UCSD-AML1 (cell line): Measurements from ENCODE around the gene GRK5.

ENCODE experiments used
- DNase-seq: peaks from one replicate; lab custom pipeline; 2025; ENCODE audit not compliant: unreplicated experiment; lab: John Stamatoyannopoulos, UW

The GRK5 gene

DNA sequence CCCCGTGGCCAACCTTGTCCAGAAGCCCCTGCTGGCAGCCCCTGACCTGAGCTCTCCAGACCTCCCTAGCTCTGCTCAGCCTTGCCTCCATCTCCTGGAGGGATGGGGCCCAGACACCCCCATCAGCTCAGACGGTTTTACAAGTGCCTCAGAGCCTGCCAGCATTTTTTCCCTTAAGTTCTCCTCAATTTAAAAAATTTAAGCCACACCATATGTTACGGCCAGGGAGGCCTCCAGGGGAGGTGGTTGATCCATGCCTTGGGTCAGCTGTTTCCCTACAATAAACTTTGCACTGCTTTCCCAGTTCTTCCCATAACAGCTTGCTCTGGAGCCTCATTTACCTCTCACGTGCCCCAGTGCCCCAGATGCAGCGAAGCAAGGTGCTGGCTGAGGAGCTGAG, 191.6 kb downstream of the GRK5 start:
- DNase-seq, result no peak

DNA sequence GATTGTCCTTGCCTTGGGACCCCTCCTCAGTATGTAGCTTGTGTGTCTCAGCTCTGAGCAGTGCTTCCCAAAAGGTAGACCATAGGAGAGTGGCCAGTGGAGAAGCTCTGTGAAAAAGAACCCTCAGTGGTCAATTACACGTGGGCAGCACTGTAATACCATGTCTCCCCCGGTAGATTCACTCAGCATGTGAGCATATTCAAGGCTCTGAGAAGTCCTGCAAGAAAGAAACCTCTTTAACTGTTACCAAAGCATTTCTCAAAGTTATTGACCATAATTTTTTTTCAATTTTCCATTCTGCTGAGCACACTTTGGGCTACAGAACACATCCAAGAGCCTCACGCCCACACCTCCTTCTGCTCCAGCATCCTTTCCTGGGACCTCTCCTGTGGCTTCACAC, 192.1 kb downstream of the GRK5 start:
- no peak for DNase-seq

DNA sequence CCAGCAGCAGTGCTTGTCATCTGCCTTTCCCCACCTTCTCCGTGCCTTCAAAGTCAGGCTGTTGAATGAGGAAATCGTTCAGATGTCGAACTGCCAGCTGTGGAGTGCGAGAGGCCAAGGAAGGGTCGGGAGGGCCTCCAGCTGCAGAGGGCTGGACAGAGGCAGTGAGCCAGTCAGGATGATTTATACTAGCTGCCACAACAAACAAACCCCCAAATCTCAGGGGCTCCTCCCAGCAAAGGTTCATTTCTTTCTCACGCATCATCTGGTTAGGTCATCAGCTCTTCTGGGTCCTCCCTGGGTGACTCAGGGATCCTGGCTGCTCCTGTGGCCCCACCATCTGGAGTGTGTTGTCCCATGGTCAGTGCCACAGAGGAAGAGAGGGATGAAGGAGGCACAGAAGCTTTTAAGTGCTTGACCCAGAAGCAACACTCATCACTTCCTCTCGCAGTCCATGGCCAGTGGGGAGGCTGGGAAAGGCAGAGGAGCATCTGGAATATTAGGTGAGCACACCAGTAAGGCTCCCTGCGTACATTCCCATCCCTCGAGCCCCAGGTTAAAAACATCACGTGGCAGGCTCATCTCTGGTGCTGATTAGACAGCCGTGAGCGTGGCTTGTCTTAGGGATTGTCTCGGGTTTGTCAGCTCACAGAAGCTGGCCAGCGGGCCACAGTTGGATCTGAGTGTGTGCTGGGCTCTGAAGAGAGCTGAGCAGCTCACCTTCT, 194.5 kb downstream of the GRK5 start:
- no peak for DNase-seq

DNA sequence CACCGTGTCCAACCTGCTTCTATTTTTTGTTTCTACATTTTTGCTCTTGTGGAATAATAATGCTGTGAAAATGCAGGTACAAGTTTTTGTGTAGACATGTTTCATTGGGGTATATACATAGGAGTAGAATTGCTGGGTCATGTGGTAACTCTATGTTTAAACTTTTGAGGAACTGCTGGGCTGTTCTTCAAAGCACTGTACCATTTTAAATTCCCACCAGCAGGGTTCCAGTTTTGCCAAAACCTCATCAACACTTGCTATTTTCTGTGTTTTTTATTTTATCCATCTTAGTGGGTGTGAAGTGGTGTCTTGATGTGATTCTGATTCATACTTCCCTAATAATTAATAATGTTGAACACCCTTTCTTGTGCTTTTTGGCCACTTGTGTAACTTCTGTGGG, 196.6 kb downstream of the GRK5 start:
- no peak for DNase-seq

DNA sequence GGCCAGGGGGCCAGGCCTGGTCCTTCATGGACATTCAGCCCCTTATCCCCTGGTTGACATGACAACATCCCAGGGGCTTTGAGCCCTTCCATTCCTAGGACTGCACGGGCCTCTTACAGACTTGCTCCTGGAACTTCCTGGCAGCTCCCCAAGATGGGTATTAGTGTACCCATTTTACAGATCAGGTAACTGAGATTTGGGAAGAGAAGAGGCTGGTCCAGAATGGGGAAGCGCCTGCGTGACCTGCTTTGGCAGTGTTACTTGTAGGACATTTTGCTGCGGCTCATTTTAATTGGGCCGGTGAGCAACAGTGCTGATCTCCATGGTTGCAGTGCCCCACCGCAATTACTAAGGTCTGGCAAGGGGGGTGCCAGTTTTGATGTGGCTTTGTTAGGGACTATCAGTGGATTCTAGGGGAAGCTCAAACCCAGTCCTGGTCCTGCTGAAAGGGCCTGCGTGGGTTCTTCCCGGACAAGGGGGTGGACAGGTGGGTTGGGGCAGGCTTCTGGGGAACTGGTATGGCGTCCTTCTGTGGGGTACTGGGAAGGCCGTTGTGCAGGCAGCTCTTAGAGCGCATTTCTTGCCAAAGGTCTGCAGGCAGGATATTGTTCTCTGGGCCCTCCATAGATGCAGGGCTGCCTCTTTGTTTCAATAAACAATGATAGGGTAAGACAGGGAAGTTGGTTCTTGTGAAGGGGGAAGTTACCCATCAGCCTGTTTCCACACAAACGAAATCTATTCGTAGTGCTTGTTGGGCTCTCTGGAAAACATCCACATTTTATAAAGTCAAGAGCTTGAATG, 197.5 kb downstream of the GRK5 start:
- no peak for DNase-seq

DNA sequence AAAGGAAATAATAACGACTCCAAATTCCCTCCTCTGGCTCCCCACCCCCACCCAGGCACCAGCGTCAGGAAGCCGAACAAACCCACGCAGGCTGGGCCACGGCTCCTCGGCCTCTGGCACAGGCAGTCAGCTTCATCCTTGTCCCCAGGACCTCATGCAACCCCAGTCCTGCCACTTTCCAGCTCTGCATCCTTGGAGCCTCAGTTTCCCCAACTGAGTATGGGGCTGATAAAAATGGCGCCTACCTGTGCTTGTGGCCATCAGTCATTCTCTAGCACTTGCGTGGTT, 198.1 kb downstream of the GRK5 start:
- DNase-seq, result no peak

DNA sequence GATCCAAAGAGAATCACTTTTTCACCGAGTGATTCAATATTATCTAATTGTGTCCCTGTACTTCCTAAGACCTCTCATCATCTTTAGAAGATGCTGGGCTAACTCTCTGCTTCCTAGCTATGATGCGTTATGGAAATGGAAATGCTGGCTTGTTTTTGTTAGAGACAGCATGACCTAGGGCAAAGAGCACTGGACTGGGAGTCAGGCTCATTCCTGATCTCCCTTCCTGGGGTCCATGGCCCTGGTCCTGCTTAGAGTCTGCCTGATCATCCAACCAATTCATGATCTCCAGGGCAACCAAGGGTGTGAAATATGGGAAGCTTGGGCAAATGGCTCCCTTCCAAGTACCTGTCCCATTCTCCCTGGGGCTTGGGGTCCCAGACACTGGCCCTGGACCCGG, 198.8 kb downstream of the GRK5 start:
- no peak for DNase-seq

DNA sequence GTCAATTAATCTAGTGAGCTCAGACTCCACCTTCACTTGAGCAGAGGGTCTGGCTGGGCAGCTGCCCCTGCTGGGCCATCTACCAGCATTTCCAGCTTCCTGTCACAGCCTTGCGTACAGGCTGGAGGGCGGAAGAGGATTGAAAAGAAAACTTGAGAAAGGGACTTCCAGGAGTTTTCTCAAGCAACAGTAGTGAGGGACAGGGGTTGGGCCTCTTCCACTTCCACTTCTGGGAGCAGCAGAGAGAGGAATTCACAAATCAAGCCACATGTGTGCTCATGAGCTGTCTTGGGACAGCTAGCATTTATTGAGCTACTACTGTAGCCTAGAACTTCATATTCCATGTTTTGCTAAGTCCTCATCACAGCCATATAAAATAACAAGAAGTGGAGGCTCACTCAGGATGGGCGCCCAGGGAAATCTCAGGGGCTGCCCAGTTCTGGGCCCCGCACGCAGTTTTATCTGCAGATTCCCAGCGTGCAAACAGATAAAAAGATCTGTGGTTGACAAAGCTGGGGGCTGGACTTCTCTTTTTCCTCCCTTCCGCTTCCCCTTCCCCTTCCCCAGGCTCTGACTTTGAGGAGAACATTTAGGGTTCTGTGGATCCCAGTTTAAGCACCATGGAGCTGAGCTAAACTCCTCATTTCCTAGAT, 199.4 kb downstream of the GRK5 start:
- DNase-seq, result no peak

DNA sequence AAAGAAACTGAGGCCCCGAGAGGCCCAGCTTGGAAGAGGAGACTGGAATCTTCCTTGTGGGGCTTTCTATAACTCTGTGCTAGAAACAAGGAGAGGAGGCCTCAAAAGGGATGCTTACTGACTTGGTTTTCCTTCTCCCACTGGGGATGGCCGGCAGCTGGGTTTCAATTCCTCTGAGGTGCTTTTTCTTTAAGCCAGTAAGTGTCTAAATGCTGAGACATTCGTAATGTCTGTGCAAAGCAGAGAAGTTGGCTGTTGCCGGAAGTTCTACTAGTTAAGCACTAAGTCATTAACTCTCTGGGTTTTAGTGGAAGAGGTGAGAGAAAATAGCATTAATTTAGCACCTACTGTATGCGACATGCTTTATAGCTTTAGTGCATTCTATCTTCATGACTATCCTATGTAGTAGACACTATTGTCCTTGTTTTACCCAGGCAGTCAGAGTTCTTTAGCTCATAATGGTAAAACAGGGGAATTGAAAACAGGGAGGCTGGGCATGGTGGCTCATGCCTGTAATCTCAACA, 199.9 kb downstream of the GRK5 start:
- no peak for DNase-seq

DNA sequence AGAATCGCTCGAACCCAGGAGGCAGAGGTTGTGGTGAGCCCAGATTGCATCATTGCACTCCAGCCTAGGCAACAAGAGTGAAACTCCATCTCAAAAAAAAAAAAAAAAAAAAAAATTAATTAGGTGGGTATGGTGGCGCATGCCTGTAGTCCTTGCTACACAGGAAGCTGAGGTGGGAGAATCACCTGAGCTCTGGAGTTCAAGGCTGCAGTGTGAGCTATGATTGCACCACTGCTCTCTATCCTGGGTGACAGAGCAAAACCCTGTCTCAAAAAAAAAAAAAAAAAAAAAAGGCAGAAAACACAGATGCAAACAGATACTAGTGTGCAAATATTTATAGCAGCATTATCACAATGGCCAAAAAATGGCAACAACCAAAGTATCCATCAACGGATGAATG, 200.7 kb downstream of the GRK5 start:
- no peak for DNase-seq

DNA sequence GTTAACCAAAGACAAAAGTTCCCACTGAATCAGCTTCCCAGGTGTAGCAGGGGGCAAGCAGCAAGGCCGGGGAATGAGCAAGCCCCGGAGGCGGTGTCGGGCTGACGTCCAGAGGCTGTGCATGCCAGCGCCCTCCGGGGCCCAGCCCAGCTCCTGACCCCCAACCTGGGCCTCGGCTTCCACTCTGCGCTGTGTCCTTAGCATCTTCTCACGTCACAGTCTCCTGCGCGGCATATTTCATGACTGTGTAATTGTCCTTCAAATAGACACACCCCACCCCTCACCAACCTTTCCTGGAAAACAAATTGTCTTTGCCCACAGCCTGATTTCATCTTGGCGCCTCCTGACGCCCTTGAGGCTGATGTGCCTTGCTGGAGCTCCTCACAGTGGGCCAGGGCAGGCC, 201.6 kb downstream of the GRK5 start:
- no peak for DNase-seq

DNA sequence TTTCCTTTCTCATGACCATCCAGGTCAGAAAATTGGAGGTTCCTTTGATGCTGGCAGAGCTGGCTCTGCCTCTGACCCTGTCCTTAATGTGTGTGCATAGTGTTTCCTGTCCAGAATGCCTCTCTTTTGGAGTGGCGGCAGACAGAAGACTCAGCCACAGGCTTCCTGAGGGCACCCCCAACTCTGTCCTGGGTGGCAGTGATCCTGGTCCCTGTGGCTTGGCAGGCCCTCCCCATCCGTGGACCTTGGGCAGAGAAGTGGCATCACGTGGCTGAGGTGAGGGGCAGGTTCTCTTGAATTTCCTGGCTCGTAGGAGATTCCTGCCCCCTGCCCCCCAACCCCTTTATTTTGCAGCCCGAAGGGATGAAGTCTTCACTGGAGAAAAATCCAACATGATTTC, 202.0 kb downstream of the GRK5 start:
- DNase-seq, result no peak

DNA sequence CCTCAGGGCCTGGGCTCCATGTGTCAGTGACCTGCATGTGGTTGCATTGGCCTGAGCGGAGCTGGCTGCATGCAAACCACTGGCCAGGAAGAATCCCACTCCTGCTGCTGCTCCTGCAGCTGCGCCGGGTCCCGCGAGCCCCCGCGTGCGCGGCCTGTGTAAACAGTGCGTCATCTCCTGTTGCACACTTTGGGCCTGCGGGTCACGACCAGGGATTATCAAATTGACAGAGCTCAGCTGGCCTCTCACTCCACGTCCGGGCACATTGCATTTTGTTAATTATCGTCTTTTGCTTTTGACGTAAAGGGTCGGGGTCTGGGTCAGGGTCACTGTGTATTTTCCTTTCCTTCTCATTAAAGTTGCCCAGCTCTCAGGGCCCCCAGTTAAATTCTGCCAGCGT, 202.5 kb downstream of the GRK5 start:
- no peak for DNase-seq

DNA sequence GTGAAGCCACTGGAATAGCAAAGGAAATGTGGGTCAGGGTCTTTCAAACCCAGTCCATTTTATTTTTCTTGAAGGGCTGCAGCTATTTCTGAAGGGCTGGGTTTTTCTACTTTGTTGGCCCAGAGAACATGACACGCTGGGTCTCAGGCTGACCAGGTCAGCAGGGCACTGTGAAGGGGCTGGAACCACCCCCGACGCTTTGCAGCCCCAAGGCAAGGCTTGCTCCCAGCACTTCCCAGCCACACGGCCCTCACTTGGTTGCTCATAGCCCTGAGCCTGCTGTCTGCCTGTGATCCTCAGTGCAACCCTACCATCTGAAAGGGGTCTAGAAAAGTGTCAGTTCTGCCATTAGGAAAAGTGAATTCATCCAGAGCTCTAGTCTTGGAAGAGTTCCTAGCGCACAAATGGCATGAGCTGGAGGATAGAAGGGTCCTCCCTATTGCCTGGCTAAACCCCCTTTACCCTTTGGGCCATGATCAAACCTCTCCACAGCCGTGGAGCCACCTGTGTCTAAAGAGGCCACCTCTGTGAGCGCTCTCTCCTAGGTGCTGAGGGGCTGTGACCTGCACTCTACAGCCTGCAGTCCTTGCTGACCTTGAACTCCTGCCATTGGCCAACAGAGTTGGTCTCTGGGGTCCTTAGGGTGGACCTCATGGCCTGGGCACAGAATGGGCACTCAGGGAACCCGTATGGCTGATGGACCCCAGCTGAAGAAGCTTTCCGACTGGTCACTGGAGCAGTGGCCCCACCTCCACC, 203.2 kb downstream of the GRK5 start:
- no peak for DNase-seq

DNA sequence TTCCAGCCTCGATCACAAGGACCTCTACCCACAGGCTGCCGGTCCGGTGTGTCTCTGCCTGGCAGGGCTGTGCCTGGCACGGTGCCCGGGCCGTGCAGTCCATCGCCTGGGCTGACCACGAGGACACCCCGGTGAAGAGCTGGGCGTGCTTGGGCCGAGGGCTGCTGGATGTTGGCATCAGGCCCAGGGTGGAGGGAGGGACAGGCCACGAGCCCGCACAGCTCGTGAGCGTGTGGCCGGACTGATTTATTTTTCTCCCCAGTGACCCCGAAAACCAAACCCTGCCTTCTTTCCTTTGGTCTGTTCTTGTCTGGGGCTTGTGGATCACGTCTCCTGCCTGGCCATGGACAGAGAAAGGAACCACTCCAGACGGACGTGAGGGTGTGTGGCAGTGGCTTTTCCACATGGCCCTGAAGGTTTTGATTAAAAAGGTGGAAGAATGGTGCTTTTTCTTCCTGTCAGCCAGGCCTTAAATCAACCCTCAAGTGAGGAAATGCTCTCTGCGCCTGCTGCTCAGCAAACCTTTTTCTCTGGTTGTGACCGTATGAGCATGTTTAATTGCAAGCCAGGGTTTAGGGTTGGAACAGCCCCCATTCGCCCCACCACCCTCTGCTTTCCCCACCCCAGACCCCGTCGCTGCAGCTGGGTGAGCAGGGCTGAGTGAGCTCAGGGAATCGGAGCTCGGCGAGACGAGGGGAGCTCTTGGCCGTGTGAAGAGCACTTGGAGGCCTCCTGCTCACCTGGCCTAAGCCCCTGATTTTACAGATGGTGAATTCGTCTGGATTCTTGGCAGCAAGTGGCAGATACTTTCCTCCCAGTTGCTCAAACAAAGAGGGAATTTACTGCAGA, 205.1 kb downstream of the GRK5 start:
- no peak for DNase-seq

DNA sequence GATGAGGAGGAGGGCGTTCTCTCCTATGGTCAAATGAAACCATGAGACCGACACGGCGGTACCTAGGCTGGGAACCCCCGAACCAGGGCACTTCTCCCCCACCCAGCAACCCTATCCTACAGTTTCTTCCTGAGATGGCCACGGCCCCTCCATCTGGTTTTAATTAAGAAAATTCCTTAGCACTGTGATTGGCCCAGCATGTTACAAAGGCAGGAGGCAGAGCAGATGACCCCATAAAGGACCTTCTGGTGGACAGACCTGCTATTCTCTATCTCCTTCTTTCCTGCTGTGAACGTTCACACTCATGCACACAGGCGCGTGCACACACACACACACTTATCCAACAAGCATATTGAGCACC, 205.7 kb downstream of the GRK5 start:
- no peak for DNase-seq

DNA sequence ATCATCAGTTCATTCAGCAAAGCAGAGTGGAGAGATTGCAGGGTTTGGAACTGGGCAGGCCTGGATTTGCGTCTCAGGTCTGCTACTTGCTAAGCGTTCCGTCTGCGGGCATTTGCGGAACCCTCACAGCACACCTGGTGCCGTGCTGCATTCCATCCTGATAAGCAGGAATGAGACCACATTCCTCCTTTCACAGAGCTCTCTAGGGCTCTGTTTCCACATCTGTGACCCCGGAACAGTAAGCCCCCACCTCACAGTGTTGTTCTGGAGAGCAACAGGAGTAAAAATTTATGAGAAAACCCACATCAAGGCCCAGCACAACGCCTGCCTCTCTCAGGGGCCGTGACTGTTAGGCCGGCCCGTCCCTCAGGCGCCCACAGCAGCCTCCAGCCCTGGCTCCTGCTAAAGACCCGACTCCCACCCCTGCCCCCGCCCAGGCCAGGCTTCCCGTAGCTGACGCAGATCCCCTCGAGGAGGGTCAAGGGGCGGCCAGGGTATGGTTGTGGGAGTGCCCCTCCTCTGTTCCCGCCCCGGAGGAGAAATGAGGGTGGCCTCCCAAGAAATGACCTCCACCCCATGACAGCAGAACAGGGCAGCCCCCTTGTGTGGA, 206.2 kb downstream of the GRK5 start:
- DNase-seq, result no peak

DNA sequence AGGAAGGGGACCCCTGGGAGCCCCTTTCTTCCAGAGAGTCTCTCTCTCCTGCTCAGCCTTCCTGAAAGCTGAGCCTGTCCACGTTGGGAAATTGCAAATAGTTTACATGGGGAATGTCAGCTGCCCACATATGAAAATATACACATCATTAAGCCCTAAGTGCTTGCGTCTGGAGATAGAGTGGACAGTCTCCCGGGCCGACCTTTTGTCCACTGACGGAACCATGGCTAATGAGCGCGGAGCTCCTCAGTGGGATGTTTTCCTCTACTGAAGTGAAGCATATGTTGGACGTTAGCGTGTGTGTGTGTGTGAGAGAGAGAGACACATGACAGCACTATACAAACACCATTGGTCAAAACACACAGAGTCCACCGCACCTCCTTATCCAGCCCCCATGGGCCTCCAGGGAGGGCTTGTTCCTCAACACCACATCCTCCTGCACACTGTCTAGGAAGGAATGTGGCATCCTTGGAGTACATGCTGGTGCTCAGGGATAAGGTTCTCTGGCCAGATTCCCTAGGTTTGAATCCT, 206.8 kb downstream of the GRK5 start:
- no peak for DNase-seq

DNA sequence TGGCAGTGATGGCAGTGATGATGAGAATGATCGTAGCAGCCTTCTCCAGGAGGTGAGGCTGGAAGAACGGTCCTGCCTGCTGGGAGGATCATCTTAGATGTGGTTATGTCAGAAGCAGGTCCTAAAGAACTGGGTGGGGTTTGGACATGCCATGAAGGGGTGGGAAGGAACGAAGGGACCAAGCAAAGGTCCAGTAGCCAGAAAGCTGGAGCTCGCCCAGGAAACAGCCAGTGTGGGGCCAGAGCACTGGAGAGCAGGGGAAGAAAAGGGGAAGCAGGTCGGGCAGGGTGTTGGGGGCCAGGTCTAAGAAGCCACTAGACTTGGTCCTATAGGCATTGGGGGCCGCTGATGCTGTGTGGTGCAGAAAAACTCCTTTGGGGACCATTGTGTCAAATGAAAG, 207.8 kb downstream of the GRK5 start:
- no peak for DNase-seq
